ENCODE data around the gene FARS2.

FARS2 gene

GRCh38 chr6:5260661-5261544 lies at the start of gene FARS2, which contains the start of gene LYRM4:
FARS2 (plus strand) TSS chr6:5261513.
LYRM4 (minus strand) TSS chr6:5260950; CDS start chr6:5260733, 217 bp downstream.
- FAIRE-seq (no peak), DNase-seq (ENCODE audit: low spot score) (peak; percentile 57)

GRCh38 chr6:5213836-5214235 lies 47.5 kb upstream of the FARS2 start:
- DNase-seq (ENCODE audit: low spot score) (no peak), FAIRE-seq (no peak)

GRCh38 chr6:5214570-5215052 lies 46.7 kb upstream of the FARS2 start:
- no peak for DNase-seq (ENCODE audit: low spot score)
- FAIRE-seq: no peak

- FAIRE-seq (no peak), DNase-seq (ENCODE audit: low spot score) (no peak)
These were observed 46.2 kb upstream of the FARS2 start for GRCh38 chr6:5215159-5215558.

GRCh38 chr6:5215799-5216198 lies 45.5 kb upstream of the FARS2 start:
- DNase-seq (ENCODE audit: low spot score): no peak
- no peak for FAIRE-seq

- DNase-seq (ENCODE audit: low spot score): no peak
- no peak for FAIRE-seq
These were observed 44.0 kb upstream of the FARS2 start for GRCh38 chr6:5217356-5217755.

GRCh38 chr6:5219011-5219691 lies 42.2 kb upstream of the FARS2 start:
- DNase-seq (ENCODE audit: low spot score): no peak
- FAIRE-seq: no peak

- DNase-seq (ENCODE audit: low spot score): no peak
- no peak for FAIRE-seq
These were observed 40.9 kb upstream of the FARS2 start for GRCh38 chr6:5220443-5220842.

GRCh38 chr6:5223309-5223708 lies 38.0 kb upstream of the FARS2 start:
- DNase-seq (ENCODE audit: low spot score) (no peak), FAIRE-seq (no peak)

- DNase-seq (ENCODE audit: low spot score) (no peak), FAIRE-seq (no peak)
These were observed 32.0 kb upstream of the FARS2 start for GRCh38 chr6:5229356-5229755.

GRCh38 chr6:5230081-5230480 lies 31.2 kb upstream of the FARS2 start:
- no peak for DNase-seq (ENCODE audit: low spot score)
- no peak for FAIRE-seq

- DNase-seq (ENCODE audit: low spot score) (no peak), FAIRE-seq (no peak)
These were observed 30.0 kb upstream of the FARS2 start for GRCh38 chr6:5231289-5231688.

- DNase-seq (ENCODE audit: low spot score): no peak
- no peak for FAIRE-seq
These were observed 26.4 kb upstream of the FARS2 start for GRCh38 chr6:5234874-5235273.

GRCh38 chr6:5235830-5236229 lies 25.5 kb upstream of the FARS2 start:
- FAIRE-seq: no peak

GRCh38 chr6:5237805-5238204 lies 23.5 kb upstream of the FARS2 start:
- FAIRE-seq: no peak
- DNase-seq (ENCODE audit: low spot score): no peak

More at GRCh38 chr6:5235830-5236229, 25.5 kb upstream of the FARS2 start:
- no peak for DNase-seq (ENCODE audit: low spot score)

GRCh38 chr6:5238336-5238735 lies 23.0 kb upstream of the FARS2 start:
- DNase-seq (ENCODE audit: low spot score): no peak
- no peak for FAIRE-seq

- FAIRE-seq (no peak), DNase-seq (ENCODE audit: low spot score) (no peak)
These were observed 20.1 kb upstream of the FARS2 start for GRCh38 chr6:5241252-5241651.

GRCh38 chr6:5243069-5243468 lies 18.2 kb upstream of the FARS2 start:
- no peak for DNase-seq (ENCODE audit: low spot score)

GRCh38 chr6:5246141-5247097 lies 14.9 kb upstream of the FARS2 start:
- no peak for DNase-seq (ENCODE audit: low spot score)
- no peak for FAIRE-seq

More at GRCh38 chr6:5243069-5243468, 18.2 kb upstream of the FARS2 start:
- FAIRE-seq: no peak

GRCh38 chr6:5247201-5247600 lies 14.1 kb upstream of the FARS2 start:
- FAIRE-seq: no peak
- DNase-seq (ENCODE audit: low spot score): no peak

Measured in RCC 7860 (cell line).